BE2C (cell line): ENCODE measurements around the gene MPDZ.

Source experiments
- DNase-seq: peaks from one replicate; pipeline ENCODE4 v3.0.0-alpha.2; 2020
- H3K27me3 ChIP-seq: fragments of 250-450 bp; sonication (Bioruptor Pico); 2 replicates; pipeline ENCODE4 v1.5.1; 2020; ENCODE audit warnings: mild to moderate bottlenecking
- H3K36me3 ChIP-seq: fragments of 250-450 bp; sonication (Bioruptor Pico); 2 replicates; pipeline ENCODE4 v1.5.1; 2020; ENCODE audit warnings: mild to moderate bottlenecking
- H3K4me1 ChIP-seq: fragments of 250-450 bp; sonication (Bioruptor Pico); 2 replicates; pipeline ENCODE4 v1.5.1; 2020
- H3K4me3 ChIP-seq: 2 replicates; pipeline ENCODE4 v1.5.1; 2011; ENCODE audit warnings: low read depth, low read length
- H3K9me3 ChIP-seq: fragments of 250-450 bp; sonication (Bioruptor Pico); 2 replicates; pipeline ENCODE4 v1.5.1; 2020
- TF ChIP-seq, protein P1 (sequence below): IDR thresholded peaks from 2 replicates; pipeline ENCODE4 v1.5.1; 2012; ENCODE audit warnings: mild to moderate bottlenecking, low read depth, low read length

The MPDZ gene

DNA sequence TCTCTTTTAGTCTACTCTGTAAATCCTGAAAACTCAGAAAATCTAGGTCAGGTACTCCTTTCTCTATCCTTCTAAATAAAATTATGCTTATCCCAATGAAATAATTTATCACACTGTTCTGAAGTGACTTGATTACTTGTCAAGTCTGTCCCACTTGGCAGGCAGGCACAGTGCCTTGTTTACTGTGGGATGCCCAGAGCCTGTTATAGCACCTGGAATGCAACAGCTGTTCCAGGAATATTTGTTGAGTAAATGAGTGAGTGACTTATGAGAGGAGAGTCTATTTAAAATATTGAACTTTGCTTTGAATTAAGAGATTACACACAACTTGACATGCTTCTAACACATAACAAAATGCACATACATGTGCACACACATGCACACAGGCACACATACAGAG lies 130.0 kb downstream of the MPDZ start:
- Histone ChIP-seq H3K4me1 (no peaks in the 10 kb centered on the region), H3K27me3 (no peaks in the 10 kb centered on the region), H3K36me3 (no peaks in the 10 kb centered on the region), H3K9me3 (no peaks in the 10 kb centered on the region), H3K4me3 (no peak overlapping the region)
- DNase-seq = no peak
- TF ChIP-seq, protein P1, sequence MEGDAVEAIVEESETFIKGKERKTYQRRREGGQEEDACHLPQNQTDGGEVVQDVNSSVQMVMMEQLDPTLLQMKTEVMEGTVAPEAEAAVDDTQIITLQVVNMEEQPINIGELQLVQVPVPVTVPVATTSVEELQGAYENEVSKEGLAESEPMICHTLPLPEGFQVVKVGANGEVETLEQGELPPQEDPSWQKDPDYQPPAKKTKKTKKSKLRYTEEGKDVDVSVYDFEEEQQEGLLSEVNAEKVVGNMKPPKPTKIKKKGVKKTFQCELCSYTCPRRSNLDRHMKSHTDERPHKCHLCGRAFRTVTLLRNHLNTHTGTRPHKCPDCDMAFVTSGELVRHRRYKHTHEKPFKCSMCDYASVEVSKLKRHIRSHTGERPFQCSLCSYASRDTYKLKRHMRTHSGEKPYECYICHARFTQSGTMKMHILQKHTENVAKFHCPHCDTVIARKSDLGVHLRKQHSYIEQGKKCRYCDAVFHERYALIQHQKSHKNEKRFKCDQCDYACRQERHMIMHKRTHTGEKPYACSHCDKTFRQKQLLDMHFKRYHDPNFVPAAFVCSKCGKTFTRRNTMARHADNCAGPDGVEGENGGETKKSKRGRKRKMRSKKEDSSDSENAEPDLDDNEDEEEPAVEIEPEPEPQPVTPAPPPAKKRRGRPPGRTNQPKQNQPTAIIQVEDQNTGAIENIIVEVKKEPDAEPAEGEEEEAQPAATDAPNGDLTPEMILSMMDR = no peak

DNA sequence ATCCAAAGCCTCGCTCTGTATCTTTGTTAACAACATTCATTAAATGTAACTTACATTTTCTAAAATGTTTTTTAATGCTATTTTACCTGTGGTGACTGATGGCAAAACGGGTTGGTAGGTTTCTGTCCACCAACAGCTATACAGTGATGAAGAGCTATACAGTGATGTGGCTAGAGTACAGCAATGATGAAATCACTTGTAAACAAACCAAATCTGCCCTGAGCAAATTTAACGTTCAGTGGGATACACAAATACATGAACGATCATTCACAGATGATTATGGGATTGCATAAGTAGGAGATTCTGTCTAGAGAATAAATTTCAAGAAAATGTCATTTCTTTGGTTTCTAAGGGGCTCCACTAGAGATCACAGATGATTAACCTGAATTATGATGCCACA lies 132.7 kb downstream of the MPDZ start:
- no peaks in the 10 kb centered on the region for H3K9me3 ChIP-seq
- TF ChIP-seq, protein P1 = no peak
- no peak for DNase-seq
- no peaks in the 10 kb centered on the region for H3K4me1 ChIP-seq
- H3K4me3 ChIP-seq = no peak overlapping the region
- H3K27me3 ChIP-seq = no peaks in the 10 kb centered on the region
- H3K36me3 ChIP-seq = no peaks in the 10 kb centered on the region

DNA sequence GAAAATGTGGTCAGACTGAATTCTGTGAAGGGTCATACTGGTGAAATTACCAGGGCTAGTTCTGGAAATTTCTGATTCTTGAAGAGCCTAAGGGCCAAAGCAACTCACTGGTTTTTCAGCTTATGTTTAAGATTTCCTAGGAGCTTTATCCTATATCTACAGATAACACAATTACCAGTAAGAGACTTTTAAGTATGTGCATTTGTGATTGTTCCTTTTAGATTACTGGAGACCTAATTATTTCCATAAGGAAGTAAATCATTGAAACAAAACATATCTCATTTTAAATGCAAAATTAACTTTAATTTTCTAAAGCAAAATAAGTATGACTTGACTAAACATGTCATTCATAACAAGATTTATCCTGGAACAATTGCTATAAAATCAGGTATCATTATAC lies 134.2 kb downstream of the MPDZ start:
- Histone ChIP-seq H3K4me1 (no peaks in the 10 kb centered on the region), H3K27me3 (no peaks in the 10 kb centered on the region), H3K4me3 (no peak overlapping the region), H3K9me3 (no peaks in the 10 kb centered on the region), H3K36me3 (no peaks in the 10 kb centered on the region)
- DNase-seq = no peak
- TF ChIP-seq, protein P1 = no peak

DNA sequence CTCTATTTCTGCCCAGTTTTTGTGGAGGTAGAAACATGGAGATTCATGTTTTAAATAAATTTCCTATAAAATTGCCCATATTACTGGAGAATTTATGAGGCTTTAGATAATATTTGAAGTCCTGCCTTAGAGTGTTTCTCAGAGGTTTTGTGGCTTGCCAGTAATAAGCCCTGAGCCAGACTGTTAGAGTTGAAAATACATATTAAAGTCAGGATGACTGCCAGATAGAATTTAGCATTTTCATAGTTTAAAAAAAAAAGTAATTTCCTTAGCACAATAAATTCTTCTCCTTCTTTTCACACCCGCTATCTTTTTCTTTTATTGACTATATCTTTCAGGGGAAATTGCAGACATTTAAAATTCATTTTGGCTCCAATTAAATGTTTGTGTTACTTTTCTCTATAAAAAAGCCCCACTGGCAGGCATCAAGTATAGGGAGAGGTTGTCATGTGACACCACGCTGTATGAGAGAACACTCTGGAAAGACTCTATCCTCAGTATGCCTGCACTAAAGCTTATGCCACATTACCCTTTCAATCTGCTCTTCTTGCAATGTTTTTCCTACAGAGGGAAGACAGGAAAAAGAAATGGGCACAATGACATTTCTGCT lies 135.2 kb downstream of the MPDZ start:
- Histone ChIP-seq H3K9me3 (no peaks in the 10 kb centered on the region), H3K27me3 (no peaks in the 10 kb centered on the region), H3K36me3 (0 out of 2 replicates have a peak, but pooled peaks cover 2% of the 10 kb centered on the region), H3K4me3 (no peak overlapping the region), H3K4me1 (no peaks in the 10 kb centered on the region)
- TF ChIP-seq, protein P1 = no peak
- DNase-seq = no peak

DNA sequence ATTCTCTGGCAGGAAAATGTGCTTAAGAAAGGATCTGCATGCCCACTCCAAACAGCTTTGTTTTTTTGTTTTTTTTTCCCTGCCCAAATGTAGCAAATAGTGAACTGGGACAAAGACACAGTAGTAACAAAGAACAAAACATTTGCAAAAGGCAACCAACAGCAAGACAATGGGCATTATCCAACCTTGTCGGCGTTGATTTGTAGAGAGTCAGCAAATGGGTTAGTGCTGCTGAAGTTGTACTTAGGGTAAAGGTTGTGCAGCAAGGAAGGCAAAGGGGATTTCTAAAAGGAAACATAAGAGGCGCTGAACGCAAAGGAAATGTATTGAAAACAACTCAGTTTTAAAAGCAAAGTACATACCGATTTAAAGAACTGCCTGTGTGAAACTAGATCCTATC lies 136.2 kb downstream of the MPDZ start:
- H3K36me3 ChIP-seq = peaks cover 5% of the 10 kb centered on the region; the same call in 1 of the 2 replicates
- no peaks in the 10 kb centered on the region for H3K4me1 ChIP-seq
- no peak overlapping the region for H3K4me3 ChIP-seq
- no peak for DNase-seq
- TF ChIP-seq, protein P1 = no peak
- no peaks in the 10 kb centered on the region for H3K27me3 ChIP-seq
- no peaks in the 10 kb centered on the region for H3K9me3 ChIP-seq

- no peak for DNase-seq
- H3K4me3 ChIP-seq = no peak overlapping the region
- H3K9me3 ChIP-seq = no peaks in the 10 kb centered on the region
- TF ChIP-seq, protein P1 = no peak
- H3K36me3 ChIP-seq = peaks cover 9% of the 10 kb centered on the region; the same call in 1 of the 2 replicates
- H3K4me1 ChIP-seq = no peaks in the 10 kb centered on the region
- no peaks in the 10 kb centered on the region for H3K27me3 ChIP-seq
Observed at GRCh38 chr9:13142776-13143175, 136.7 kb downstream of the MPDZ start.
